ENCODE data around the gene NLRC5.
A peak's percentile ranks its signal among the peaks of the same experiment; 100 is the strongest.
"Not testable (repeated sequence)": the region's sequence is repeated elsewhere in the genome, so short reads cannot be mapped to it uniquely, and the experiment has no call there.

The NLRC5 gene

DNA sequence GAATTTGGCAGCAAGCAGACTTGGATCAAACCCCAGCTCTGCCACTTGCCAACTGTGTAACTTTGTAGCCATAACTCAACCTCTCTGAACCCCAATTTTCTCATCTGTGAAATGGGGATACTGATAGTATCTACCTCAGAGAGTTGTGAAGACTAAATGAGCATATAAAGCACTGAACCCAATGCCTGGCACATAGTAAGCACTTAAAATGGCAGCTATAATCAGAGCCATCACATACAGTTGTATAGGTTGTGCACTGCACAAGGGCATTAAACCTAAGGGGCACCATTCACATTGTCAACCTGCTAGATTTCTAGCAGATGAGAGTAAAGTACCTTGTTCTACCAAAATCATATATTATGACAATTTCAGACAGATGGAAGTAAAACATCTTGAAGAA is 92.4 kb downstream of the NLRC5 start:
- no peak for DNase-seq

DNA sequence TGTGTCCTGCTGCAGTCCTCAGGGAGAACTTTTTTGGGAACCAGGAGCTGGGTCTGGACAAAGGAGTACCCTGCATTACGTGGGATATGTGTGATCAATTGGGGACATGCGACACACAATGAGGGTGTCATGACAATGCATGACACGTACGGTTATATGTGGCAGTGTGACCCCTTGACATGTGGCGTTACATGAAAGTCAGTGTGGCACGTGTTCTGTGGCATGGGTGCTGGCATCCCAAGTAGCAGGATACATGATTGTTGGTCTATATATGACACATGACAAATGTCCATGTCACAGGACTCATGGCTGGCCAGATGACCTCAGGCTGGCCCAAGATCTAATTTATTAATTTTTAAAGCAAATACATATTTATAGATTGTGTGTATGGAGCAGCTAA is 93.3 kb downstream of the NLRC5 start:
- no peak for DNase-seq

- DNase-seq: no peak
Measured at GRCh38 chr16:57083485-57084126, 94.2 kb downstream of the NLRC5 start.

DNA sequence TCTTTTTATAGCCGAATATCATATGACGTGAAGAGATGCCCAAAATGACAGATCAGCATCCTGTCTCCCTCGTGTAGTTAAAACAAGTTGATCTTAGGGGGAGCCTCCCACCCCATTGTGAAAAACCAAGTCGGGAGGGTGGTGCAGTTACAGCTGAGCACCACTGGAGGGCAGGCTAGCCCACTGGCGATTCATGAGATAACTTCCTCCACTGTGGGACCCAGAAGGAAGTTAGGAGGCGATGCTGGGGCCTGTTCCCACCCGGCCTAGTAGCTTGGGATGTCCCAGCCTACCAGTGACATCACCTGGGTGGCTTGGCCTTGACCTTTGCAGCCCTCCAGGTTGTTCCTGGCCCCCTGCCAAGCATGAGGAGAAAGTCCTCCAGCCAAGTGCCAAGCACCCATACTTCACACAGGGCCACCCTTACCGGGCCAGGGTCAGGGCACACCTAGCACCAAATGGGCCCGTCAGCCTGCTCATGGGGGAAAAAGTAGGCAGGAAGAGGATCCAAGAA is 95.0 kb downstream of the NLRC5 start:
- DNase-seq: peak; percentile 63

GRCh38 chr16:57084996-57085395 is 95.6 kb downstream of the NLRC5 start:
- DNase-seq: no peak

GRCh38 chr16:57087003-57087402 is 97.6 kb downstream of the NLRC5 start:
- DNase-seq: peak; percentile 18

- DNase-seq: peak; percentile 94
Measured at GRCh38 chr16:57089406-57089805, 100.0 kb downstream of the NLRC5 start.

GRCh38 chr16:57091200-57091974 is 102.0 kb downstream of the NLRC5 start:
- DNase-seq: no peak

DNA sequence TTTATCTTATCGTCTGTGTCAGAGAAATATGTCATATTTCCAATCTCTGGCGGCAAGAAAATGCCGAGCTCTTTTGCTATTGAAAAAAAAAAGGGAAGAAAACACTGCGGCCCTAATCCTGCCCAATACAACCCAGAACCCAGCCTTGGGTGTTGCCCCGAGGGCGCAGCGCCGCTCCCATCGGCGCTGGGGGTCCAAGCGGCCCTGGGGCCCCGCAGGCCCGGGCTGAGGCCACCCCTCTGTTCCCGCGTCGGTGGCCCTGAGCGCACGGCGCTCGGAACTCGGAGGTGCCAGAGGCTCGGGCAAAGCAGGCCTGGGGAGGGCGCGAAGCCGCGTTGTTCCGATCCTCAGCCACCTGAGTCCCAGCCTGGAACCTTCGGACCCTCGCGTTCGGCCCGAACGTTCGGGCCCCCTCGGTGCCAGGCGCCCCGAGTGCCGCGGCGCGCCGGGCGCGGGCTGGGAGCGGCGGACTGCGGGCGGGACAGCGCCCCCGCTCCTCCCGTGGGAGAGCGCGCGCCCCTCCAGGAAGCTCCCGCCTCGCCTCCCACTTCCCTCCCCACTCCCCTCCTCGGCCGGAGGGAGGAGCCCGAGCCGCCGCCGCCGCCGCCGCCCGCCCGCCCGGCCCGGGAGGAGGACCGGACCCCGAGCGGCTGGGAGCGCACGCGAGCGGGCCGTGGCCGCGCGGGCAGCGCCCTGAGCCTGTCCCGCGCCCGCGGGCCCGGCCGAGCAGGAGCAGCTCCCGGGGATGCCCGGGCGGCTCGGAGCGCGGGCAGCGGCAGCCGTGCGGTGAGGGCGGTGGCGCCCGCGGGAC is 102.8 kb downstream of the NLRC5 start, which contains the start of gene CPNE2:
CPNE2 (plus strand) TSS at position 609 of the 811 bp plus-strand sequence. CDS start 18,160 bp downstream, outside the sequence.
- DNase-seq: peak; percentile 34

- DNase-seq: no peak
Measured at GRCh38 chr16:57092786-57093411, 103.5 kb downstream of the NLRC5 start.

- DNase-seq: no peak
Measured at GRCh38 chr16:57093666-57094564, 104.6 kb downstream of the NLRC5 start.

DNA sequence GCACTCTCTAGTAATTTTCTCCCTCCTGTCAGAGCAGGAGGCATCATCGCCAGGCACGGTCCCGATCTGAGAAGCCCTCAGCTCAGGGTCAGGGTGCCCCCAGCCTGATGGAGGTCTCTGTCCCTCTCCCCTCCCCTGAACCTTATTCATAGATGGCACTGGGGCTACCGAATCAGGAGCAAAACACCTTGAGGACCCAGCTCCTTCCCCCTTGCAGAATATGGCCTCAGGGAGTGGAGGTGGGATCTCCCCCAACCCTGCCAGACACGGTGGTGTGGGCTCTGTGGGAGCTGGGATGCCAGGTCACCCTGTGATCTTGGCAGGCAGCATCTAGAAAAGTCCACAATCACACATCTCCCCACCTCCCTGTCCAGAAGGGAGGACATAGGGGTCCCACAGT is 105.6 kb downstream of the NLRC5 start:
- DNase-seq: no peak

DNA sequence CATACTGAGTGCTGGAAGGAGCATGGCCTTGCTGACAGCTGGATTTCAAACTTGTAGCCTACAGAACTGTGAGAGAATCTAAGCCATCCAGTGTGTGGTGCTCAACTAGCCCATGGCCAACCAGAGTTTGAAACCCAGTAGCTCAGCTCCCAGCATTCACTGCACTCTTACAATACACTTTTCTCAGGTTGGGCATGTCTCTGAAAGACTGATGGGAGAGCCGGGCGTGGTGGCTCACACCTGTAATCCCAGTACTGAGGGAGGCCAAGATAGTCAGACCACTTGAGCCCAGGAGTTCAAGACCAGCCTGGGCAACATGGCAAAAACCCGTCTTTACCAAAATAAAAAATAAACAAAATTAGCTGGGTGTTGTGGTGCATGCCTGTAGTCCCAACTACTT is 106.8 kb downstream of the NLRC5 start:
- no peak for DNase-seq

DNA sequence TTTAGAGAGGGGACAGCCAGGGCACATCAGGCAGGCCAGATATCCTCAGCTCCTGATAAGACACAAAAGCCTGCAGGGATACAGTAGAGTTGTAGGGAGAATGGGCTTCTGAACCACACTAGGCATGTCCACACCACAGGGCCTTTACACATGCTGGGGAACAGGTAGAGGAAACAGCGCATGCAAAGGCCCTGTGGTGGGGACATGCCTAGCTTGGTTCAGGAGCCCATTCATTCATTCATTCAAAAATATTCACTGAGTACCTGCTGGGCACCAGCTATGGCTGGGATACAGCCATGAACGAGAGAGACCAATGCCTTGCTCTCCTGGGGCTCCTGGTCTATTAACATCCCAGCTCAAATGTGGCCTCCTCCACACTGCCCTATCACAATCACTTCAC is 107.4 kb downstream of the NLRC5 start:
- DNase-seq: no peak

GRCh38 chr16:57098188-57098841 is 109.0 kb downstream of the NLRC5 start:
- no peak for DNase-seq

DNA sequence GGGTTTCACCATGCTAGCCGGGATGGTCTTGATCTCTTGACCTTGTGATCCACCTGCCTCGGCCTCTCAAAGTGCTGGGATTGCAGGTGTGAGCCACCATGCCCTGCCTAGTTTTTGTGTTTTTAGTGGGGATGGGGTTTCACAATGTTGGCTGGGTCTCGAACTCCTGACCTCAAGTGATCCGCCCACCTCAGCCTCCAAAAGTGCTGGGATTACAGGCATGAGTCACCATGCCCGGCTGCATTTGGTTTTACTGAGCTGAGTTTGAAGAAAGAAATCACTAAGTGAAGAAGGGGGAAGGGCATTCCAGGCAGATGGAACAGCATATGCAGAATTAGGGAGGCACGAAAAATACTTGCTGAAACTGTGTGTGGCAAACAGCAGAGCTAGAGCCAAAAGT is 110.6 kb downstream of the NLRC5 start:
- not testable (repeated sequence) for DNase-seq

- no peak for DNase-seq
Measured at GRCh38 chr16:57100445-57100844, 111.1 kb downstream of the NLRC5 start.

DNA sequence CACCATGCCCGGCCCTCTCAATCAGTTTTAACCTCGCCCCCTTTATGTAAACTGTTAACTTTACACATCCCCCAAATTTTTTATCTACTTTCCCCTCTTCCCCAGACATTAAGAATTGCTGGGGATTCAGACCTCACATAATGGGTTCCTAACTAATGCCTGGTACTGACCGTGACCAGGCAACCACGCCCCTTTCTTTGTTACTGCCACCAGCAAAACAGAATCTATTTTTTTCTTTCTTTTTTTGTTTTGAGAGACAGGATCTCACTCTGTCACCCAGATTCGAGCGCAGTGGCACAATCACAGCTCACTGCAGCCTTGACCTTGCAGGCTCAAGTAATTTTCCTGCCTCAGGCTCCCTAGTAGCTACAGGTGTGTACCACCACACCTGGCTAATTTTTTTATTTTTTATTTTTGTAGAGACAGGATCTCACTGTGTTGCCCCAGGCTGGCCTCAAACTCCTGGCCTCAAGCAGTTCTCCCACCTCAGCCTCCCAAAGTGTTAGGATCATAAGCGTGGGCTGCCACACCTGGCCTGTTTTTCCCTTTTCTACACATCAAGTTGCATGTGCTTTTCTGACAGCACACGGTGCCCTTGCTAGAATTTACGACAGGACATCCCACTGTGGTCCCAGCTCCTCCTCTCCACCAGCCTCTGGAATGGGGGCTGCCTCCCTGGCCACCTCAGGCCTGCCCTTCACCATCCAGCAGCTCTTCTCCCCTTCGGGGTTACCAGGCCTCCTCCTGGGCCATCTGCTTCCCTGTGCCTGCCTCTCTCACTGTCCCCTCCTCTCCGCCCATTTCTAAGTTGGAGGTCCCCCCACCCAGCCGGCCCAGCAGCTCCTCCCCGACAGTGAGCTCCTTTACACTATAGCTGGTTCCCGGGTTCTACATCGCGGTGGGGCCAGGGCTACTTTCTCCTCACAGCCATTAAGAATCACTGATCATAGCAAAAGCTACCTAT is 113.8 kb downstream of the NLRC5 start:
- no peak for DNase-seq

DNA sequence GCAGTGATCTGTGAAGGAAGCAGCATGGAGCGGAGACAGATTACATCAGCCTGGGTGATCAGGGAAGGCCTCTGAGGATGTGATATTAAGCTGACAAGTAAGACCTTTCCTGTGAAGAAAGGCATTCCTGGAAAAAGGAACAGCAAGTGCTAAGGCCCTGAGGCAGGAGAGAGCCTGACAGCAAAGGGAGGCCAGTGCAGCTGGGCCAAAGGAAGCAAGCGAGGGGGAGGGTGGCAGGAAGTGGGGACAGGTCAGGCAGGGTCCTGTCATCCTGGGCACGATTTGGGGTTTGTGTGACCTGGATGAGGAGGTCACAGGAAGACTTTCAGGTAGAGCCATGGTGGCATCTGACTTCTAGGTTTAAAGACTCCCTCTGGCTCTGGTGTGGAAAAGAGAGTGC is 115.3 kb downstream of the NLRC5 start:
- no peak for DNase-seq

DNA sequence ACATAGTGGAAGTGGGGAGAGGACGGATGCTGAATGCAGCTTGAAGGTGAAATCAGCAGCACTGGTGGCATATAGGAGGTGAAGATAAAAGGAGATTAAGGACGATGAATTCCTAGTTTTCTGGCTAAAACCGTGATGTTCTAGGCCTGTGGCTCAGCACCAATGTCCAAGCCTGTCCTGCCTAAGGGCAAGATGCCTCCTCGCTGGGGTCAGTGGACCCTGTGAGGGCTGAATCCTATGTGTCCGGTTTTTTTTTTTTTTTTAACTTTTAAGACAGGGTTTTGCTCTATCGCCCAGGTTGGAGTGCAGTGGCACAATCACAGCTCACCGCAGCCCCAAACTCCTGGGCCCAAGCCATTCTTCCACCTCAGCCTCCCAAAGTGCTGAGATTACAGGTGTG is 115.8 kb downstream of the NLRC5 start:
- no peak for DNase-seq
